NB4 (cell line): ENCODE measurements around the gene ANKRD33B.

Source experiments
- CTCF ChIP-seq: IDR thresholded peaks from one replicate; pipeline ENCODE4 v1.5.1; 2012; ENCODE audit warnings: low read depth, low read length
- POLR2A ChIP-seq: IDR thresholded peaks from 2 replicates; pipeline ENCODE4 v1.6.1; 2011; ENCODE audit warnings: mild to moderate bottlenecking; ENCODE audit not compliant: insufficient read length; ENCODE audit errors: extremely low read depth

- no peak for TF ChIP-seq CTCF
- no peak for TF ChIP-seq POLR2A
These were observed 68.4 kb downstream of the ANKRD33B start for GRCh38 chr5:10632110-10632761.
